Activated CD8-positive, alpha-beta T cell treated with anti-CD3 and anti-CD28 coated beads for 36 hours (primary cell): ENCODE measurements around the gene DHRSX. TPM values are rescaled to one million over a fixed set of nuclear protein-coding genes. Genes with fewer than 3 reads are reported as not detected.

Experiments used
- ATAC-seq: fragments of 200-7000 bp; cut with Tn5 transposase; one replicate; pipeline ENCODE4 v1.10.0; 2021; ENCODE audit warnings: mild to moderate bottlenecking, moderate library complexity
- CTCF ChIA-PET: fragments of 350-600 bp; sonication (Branson Sonifier 250); formaldehyde crosslinking; loops from one replicate; lab custom pipeline; 2021; ENCODE audit warnings: antibody characterized with exemption; lab: Charles Lee
- POLR2A ChIA-PET: fragments of 350-600 bp; sonication (Branson Sonifier 250); formaldehyde crosslinking; loops from one replicate; lab custom pipeline; 2021; ENCODE audit warnings: antibody characterized with exemption; lab: Charles Lee
- DNase-seq: peaks from one replicate; pipeline ENCODE4 v3.0.0-alpha.2; 2020
- H3K27ac Mint-ChIP-seq: one replicate; pipeline ENCODE4 v1.8.0; 2021; ENCODE audit warnings: mild to moderate bottlenecking, mixed read lengths
- H3K27me3 Mint-ChIP-seq: one replicate; pipeline ENCODE4 v1.8.0; 2021; ENCODE audit warnings: mixed read lengths
- H3K36me3 Mint-ChIP-seq: one replicate; pipeline ENCODE4 v1.8.0; 2021; ENCODE audit warnings: low read depth, mixed read lengths
- H3K4me1 Mint-ChIP-seq: one replicate; pipeline ENCODE4 v1.8.0; 2021; ENCODE audit warnings: low read depth, mixed read lengths
- H3K4me3 Mint-ChIP-seq: one replicate; pipeline ENCODE4 v1.8.0; 2021; ENCODE audit warnings: mild to moderate bottlenecking, moderate library complexity, mixed read lengths
- H3K9me3 Mint-ChIP-seq: one replicate; pipeline ENCODE4 v1.8.0; 2021; ENCODE audit warnings: mixed read lengths
- intact Hi-C: fragments of 100-400 bp; cut with micrococcal nuclease; formaldehyde crosslinking; loops from one replicate; pipeline ENCODE4 v1.10.0; 2022
- total RNA-seq, 2 experiments: library from RNA; stranded (reverse); gene quantifications; one replicate each; pipeline ENCODE4 v1.2.3, GENCODE V29; 2021
- TF ChIP-seq, protein P1 (sequence below): fragments of 200-600 bp; IDR thresholded peaks from one replicate; pipeline ENCODE4 v1.8.0; 2022; ENCODE audit warnings: antibody characterized with exemption, mild to moderate bottlenecking

The DHRSX gene
- total RNA-seq, 2 experiments from 2014 or later = 19.7 to 22.0 TPM

DNA sequence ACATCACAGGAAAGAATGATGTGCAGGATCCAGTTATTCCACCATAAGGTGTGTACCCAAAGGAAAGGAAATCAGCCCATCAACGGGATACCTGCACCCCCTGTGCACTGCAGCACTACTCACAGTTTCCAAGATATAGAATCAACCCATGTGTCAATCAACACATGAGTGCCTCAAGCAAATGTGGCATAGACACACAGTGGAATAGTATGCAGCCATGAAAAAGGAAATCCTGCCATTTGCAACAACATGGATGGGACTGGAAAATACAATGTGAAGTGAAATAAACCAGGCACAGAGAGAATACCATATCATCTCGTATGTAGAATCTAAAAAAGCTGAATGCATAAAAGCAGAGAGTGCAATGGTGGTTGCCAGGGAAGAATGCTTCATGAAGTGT, 53.3 kb downstream of the DHRSX start:
- ChIA-PET POLR2A (no interaction called here), CTCF (no interaction called here)
- H3K36me3 Mint-ChIP-seq = peaks cover 20% of the 10 kb centered on the region

DNA sequence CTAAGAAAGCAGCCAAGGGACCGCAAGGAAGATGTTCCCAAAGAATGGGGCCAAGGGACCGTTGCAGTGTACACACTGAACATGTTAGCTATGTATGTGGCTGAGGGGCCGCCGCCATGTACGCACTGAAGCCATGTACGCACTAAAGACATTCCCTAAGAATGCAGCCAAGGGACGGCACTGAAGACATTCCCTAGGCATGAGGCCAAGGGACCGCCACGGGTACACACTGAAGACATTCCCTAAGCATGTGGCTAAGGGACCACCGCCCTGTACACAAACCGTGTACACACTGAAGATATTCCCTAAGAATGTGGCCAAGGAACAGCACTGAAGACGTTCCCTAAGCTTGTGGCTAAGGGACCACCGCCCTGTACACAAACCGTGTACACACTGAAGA, 54.0 kb downstream of the DHRSX start:
- H3K36me3 Mint-ChIP-seq = peaks cover 16% of the 10 kb centered on the region
- no peaks in the 10 kb centered on the region for H3K27me3 Mint-ChIP-seq
- intact Hi-C loops = no loop called here
- ATAC-seq = no peak
- ChIA-PET CTCF (no interaction called here), POLR2A (no interaction called here)
- DNase-seq = no peak
- H3K4me3 Mint-ChIP-seq = no peak overlapping the region
- TF ChIP-seq, protein P1, sequence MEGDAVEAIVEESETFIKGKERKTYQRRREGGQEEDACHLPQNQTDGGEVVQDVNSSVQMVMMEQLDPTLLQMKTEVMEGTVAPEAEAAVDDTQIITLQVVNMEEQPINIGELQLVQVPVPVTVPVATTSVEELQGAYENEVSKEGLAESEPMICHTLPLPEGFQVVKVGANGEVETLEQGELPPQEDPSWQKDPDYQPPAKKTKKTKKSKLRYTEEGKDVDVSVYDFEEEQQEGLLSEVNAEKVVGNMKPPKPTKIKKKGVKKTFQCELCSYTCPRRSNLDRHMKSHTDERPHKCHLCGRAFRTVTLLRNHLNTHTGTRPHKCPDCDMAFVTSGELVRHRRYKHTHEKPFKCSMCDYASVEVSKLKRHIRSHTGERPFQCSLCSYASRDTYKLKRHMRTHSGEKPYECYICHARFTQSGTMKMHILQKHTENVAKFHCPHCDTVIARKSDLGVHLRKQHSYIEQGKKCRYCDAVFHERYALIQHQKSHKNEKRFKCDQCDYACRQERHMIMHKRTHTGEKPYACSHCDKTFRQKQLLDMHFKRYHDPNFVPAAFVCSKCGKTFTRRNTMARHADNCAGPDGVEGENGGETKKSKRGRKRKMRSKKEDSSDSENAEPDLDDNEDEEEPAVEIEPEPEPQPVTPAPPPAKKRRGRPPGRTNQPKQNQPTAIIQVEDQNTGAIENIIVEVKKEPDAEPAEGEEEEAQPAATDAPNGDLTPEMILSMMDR = no peak
- peaks cover 5% of the 10 kb centered on the region for H3K9me3 Mint-ChIP-seq
- H3K4me1 Mint-ChIP-seq = peaks cover 10% of the 10 kb centered on the region
- no peak overlapping the region for H3K27ac Mint-ChIP-seq

More for the DNA sequence above, 53.3 kb downstream of the DHRSX start:
- intact Hi-C loops = no loop called here
- Mint-ChIP-seq H3K9me3 (peaks cover 5% of the 10 kb centered on the region), H3K27me3 (no peaks in the 10 kb centered on the region), H3K27ac (no peak overlapping the region), H3K4me3 (no peak overlapping the region), H3K4me1 (peaks cover 12% of the 10 kb centered on the region)
- ATAC-seq (no peak), DNase-seq (no peak)
- TF ChIP-seq, protein P1 = no peak

DNA sequence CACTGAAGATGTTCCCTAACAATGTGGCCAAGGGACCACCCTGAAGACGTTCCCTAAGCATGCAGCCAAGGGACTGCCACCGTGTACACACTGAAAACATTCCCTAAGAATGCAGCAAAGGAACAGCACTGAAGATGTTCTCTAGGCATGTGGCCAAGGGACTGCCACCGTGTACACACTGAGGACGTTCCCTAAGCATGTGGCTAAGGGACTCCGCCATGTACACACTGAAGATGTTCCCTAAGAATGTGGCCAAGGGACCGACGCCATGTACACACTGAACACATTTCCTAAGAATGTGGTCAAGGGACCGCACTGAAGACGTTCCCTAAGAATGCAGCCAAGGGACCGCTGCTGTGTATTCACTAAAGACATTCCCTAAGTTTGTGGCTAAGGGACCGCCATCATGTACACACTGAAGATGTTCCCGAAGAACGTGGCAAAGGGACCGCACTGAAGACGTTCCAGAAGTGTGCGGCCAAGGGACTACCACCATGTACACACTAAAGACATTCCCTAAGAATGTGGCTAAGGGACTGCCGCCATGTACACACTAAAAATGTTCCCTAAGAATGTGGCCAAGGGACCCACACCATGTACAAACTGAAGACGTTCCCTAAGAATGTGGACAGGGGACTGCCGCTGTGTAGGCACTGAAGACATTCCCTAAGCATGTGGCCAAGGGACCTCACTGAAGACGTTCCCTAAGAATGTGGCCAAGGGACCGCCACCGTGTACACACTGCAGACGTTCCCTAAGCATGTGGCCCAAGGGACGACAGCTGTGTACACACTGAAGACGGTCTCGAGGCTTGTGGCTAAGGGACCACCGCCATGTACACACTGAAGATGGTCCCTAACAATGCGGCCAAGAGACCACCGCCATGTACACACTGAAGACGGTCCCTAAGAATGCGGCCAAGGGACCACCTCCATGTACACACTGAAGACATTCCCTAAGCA, 54.8 kb downstream of the DHRSX start:
- Mint-ChIP-seq H3K4me3 (no peak overlapping the region), H3K4me1 (peaks cover 5% of the 10 kb centered on the region), H3K27me3 (no peaks in the 10 kb centered on the region), H3K9me3 (peaks cover 6% of the 10 kb centered on the region), H3K27ac (no peak overlapping the region), H3K36me3 (peaks cover 23% of the 10 kb centered on the region)
- POLR2A ChIA-PET = no interaction called here
- intact Hi-C loops = no loop called here
- CTCF ChIA-PET = no interaction called here
- TF ChIP-seq, protein P1 = no peak
- DNase-seq = no peak
- ATAC-seq = no peak

DNA sequence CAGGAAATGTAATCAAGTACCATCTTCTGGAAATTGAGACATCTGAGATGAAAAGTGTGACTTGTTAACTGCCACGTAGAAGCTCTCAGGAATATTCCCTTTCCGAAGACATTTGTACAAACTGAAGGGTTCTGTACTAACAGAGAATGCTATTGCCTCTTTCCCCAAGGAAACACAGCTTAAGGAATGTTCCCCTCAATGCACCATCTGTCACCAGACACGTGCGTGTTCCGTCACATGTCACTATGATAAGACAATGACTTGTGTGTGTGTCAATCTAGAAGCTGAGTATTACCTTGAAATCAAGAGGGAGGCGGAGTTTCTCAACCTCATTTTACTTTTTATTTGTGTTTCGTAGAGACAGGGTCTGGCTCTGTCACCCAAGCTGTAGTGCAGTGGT, 58.1 kb downstream of the DHRSX start:
- H3K4me3 Mint-ChIP-seq = no peak overlapping the region
- TF ChIP-seq, protein P1 = no peak
- ChIA-PET POLR2A (no interaction called here), CTCF (no interaction called here)
- intact Hi-C loops = no loop called here
- H3K36me3 Mint-ChIP-seq = peaks cover 36% of the 10 kb centered on the region
- H3K27me3 Mint-ChIP-seq = no peaks in the 10 kb centered on the region
- DNase-seq (no peak), ATAC-seq (no peak)
- H3K27ac Mint-ChIP-seq = no peak overlapping the region
- H3K4me1 Mint-ChIP-seq = peaks cover 2% of the 10 kb centered on the region
- peaks cover 13% of the 10 kb centered on the region for H3K9me3 Mint-ChIP-seq

DNA sequence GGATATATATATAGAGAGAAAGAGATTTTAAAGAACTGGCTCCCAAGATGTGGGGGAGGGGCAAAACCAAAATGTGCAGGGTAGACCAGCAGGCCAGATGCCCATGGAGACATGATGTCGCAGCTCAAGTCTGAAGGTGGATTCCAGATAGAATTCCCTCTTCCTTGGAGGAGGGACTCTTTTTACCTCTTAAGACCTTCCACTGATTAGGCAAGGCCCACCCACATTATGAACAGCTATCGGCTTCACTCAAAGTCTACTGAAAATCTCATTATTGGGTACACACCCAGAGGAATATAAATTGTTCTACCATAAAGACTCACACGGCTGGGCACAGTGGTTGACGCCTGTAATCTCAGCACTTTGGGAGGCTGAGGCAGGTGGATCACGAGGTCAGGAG, 59.3 kb downstream of the DHRSX start:
- ATAC-seq (no peak), DNase-seq (no peak)
- Mint-ChIP-seq H3K4me3 (no peak overlapping the region), H3K9me3 (peaks cover 8% of the 10 kb centered on the region), H3K27me3 (no peaks in the 10 kb centered on the region), H3K4me1 (peaks cover 2% of the 10 kb centered on the region), H3K36me3 (peaks cover 27% of the 10 kb centered on the region), H3K27ac (no peak overlapping the region)
- intact Hi-C loops = no loop called here
- TF ChIP-seq, protein P1 = no peak
- ChIA-PET POLR2A (no interaction called here), CTCF (no interaction called here)
